SK-N-SH (cell line): Measurements from ENCODE around the gene SMIM36. TPM values are rescaled to one million over a fixed set of nuclear protein-coding genes. Genes with fewer than 3 reads are reported as not detected.
A peak's percentile ranks its signal among the peaks of the same experiment; 100 is the strongest.

Source experiments
- CTCF ChIA-PET: fragments of 300-600, 350-600 bp; formaldehyde crosslinking; extraction: SDS; loops from one replicate; lab custom pipeline; 2021; lab: Yijun Ruan, JAX
- POLR2A ChIA-PET: fragments of 350-600 bp; sonication (Branson Sonifier 250); formaldehyde crosslinking; extraction: SDS; loops from one replicate; lab custom pipeline; 2020; ENCODE audit warnings: antibody characterized with exemption, inconsistent platforms; lab: Yijun Ruan, JAX
- DNase-seq: peaks from one replicate; pipeline ENCODE4 v3.0.0; 2012
- H2AFZ ChIP-seq: fragments of 200-600 bp; sonication (generic); 2 replicates; pipeline ENCODE4 v1.8.1; 2016; ENCODE audit warnings: antibody characterized with exemption, mild to moderate bottlenecking, low read depth
- H3F3A ChIP-seq: fragments of 200-600 bp; sonication (generic); replicated peaks from 2 replicates; pipeline ENCODE3; 2016; ENCODE audit warnings: antibody characterized with exemption, mild to moderate bottlenecking; ENCODE audit not compliant: insufficient read depth
- H3K27ac ChIP-seq, 2 experiments: fragments of 200-500 bp in 1 of 2; fragments of 200-600 bp in 1 of 2; sonication (Bioruptor generic) in 1 of 2; sonication (generic), shearing (Covaris generic) in 1 of 2; 2 replicates each; pipeline versions ENCODE4 v1.5.1 to v1.6.1; 2014 to 2016; ENCODE audit warnings: low read depth in 2 of 2, inconsistent platforms in 1 of 2, low read length in 1 of 2, mild to moderate bottlenecking in 1 of 2, mixed read lengths in 1 of 2
- H3K27me3 ChIP-seq: fragments of 200-600 bp; sonication (generic), shearing (Covaris generic); 2 replicates; pipeline ENCODE4 v1.6.1; 2016; ENCODE audit warnings: mixed run types; ENCODE audit not compliant: insufficient read depth
- H3K36me3 ChIP-seq, 2 experiments: fragments of 200-500 bp in 1 of 2; fragments of 200-600 bp in 1 of 2; sonication (Bioruptor generic) in 1 of 2; sonication (generic) in 1 of 2; replicated peaks in 1 of 2; 2 replicates each; pipeline versions ENCODE3 to v1.5.1; 2014 to 2016; ENCODE audit warnings: low read length in 1 of 2, mild to moderate bottlenecking in 1 of 2; ENCODE audit not compliant: insufficient read depth in 2 of 2, control insufficient read depth in 1 of 2
- H3K4me1 ChIP-seq, 2 experiments: fragments of 200-500 bp in 1 of 2; fragments of 200-600 bp in 1 of 2; sonication (Bioruptor generic) in 1 of 2; sonication (generic), shearing (Covaris generic) in 1 of 2; 2 replicates each; pipeline versions ENCODE4 v1.5.1 to v1.6.1; 2014 to 2016; ENCODE audit warnings: low read depth in 1 of 2, low read length in 1 of 2, mixed run types in 1 of 2; ENCODE audit not compliant: insufficient read depth in 2 of 2, control insufficient read depth in 1 of 2
- H3K4me2 ChIP-seq: fragments of 200-600 bp; sonication (generic), shearing (Covaris generic); 2 replicates; pipeline ENCODE4 v1.6.1; 2017; ENCODE audit warnings: mixed run types
- H3K4me3 ChIP-seq, 2 experiments: fragments of 200-500 bp in 1 of 2; fragments of 200-600 bp in 1 of 2; sonication (Bioruptor generic) in 1 of 2; sonication (generic), shearing (Covaris generic) in 1 of 2; 2 replicates each; pipeline versions ENCODE4 v1.5.1 to v1.8.1; 2014 to 2016; ENCODE audit warnings: low read depth in 2 of 2, inconsistent platforms in 1 of 2, low read length in 1 of 2, mild to moderate bottlenecking in 1 of 2, mixed read lengths in 1 of 2, moderate library complexity in 1 of 2
- H3K79me2 ChIP-seq: fragments of 200-600 bp; sonication (generic); 2 replicates; pipeline ENCODE4 v1.8.1; 2017; ENCODE audit warnings: mild to moderate bottlenecking; ENCODE audit not compliant: insufficient read depth
- H3K9ac ChIP-seq: fragments of 200-600 bp; sonication (generic); 2 replicates; pipeline ENCODE4 v1.6.1; 2017; ENCODE audit warnings: mixed run types
- H3K9me2 ChIP-seq: fragments of 200-600 bp; sonication (generic); 2 replicates; pipeline ENCODE4 v1.6.1; 2017; ENCODE audit warnings: mixed run types
- H3K9me3 ChIP-seq: fragments of 200-600 bp; sonication (generic); 2 replicates; pipeline ENCODE4 v1.6.1; 2017; ENCODE audit warnings: mixed run types, mild to moderate bottlenecking, moderate library complexity
- H4K20me1 ChIP-seq: fragments of 200-600 bp; sonication (generic); 2 replicates; pipeline ENCODE4 v1.6.1; 2017; ENCODE audit warnings: mild to moderate bottlenecking, mixed run types; ENCODE audit not compliant: insufficient read depth
- CHD2 ChIP-seq: fragments of 150-350 bp; IDR thresholded peaks from 2 replicates; pipeline ENCODE4 v1.6.1; 2018; ENCODE audit warnings: low read length; ENCODE audit not compliant: partially characterized antibody
- ELF1 ChIP-seq: IDR thresholded peaks from 2 replicates; pipeline ENCODE4 v1.4.0; 2012
- EP300 ChIP-seq, 2 experiments: IDR thresholded peaks; 2 replicates each; pipeline versions ENCODE4 v1.4.0 to v1.6.1; 2012; ENCODE audit warnings: borderline replicate concordance in 1 of 2, low read depth in 1 of 2, low read length in 1 of 2
- EZH2phosphoT487 ChIP-seq: fragments of 200-600 bp; sonication (generic); IDR thresholded peaks from 2 replicates; pipeline ENCODE4 v1.6.1; 2017; ENCODE audit warnings: low read depth, mixed run types, mild to moderate bottlenecking, antibody characterized with exemption, moderate library complexity, borderline replicate concordance
- FOSL2 ChIP-seq: IDR thresholded peaks from 2 replicates; pipeline ENCODE4 v1.4.0; 2012; ENCODE audit warnings: low read depth, mild to moderate bottlenecking, moderate library complexity, borderline replicate concordance
- FOXJ3 ChIP-seq: sonication (generic); formaldehyde crosslinking; IDR thresholded peaks from 2 replicates; pipeline ENCODE4 v1.5.1; 2020; ENCODE audit warnings: mild to moderate bottlenecking, missing genetic modification reagents
- FOXM1 ChIP-seq: IDR thresholded peaks from 2 replicates; pipeline ENCODE4 v1.4.0; 2012; ENCODE audit warnings: low read depth, mild to moderate bottlenecking
- GABPA ChIP-seq: IDR thresholded peaks from 2 replicates; pipeline ENCODE4 v1.4.0; 2012; ENCODE audit warnings: low read depth, mild to moderate bottlenecking
- GATA2 ChIP-seq: sonication (generic); formaldehyde crosslinking; IDR thresholded peaks from 2 replicates; pipeline ENCODE4 v1.5.0; 2020; ENCODE audit warnings: mild to moderate bottlenecking, missing genetic modification reagents
- JUND ChIP-seq: IDR thresholded peaks from 2 replicates; pipeline ENCODE4 v1.4.0; 2012
- MEF2A ChIP-seq: IDR thresholded peaks from 2 replicates; pipeline ENCODE4 v1.4.0; 2012; ENCODE audit warnings: low read depth, borderline replicate concordance
- MXI1 ChIP-seq: IDR thresholded peaks from 2 replicates; pipeline ENCODE4 v1.6.1; 2012; ENCODE audit warnings: mild to moderate bottlenecking, low read depth, low read length, improper control_type of control experiment
- NFIC ChIP-seq: IDR thresholded peaks from 2 replicates; pipeline ENCODE4 v1.4.0; 2012; ENCODE audit warnings: borderline replicate concordance
- RAD21 ChIP-seq: IDR thresholded peaks from 2 replicates; pipeline ENCODE4 v1.6.1; 2012; ENCODE audit warnings: mild to moderate bottlenecking, low read length
- RCOR1 ChIP-seq: fragments of 150-350 bp; IDR thresholded peaks from 2 replicates; pipeline ENCODE4 v1.6.1; 2017; ENCODE audit warnings: antibody characterized with exemption, low read length
- RFX5 ChIP-seq: IDR thresholded peaks from 2 replicates; pipeline ENCODE4 v1.6.1; 2012; ENCODE audit warnings: mild to moderate bottlenecking, improper control_type of control experiment, low read length
- TCF12 ChIP-seq: IDR thresholded peaks from 2 replicates; pipeline ENCODE4 v1.4.0; 2012
- USF1 ChIP-seq: IDR thresholded peaks from 2 replicates; pipeline ENCODE4 v1.4.0; 2012; ENCODE audit warnings: low read depth, borderline replicate concordance
- WGBS: methylation state at CpG from one replicate; pipeline ENCODE4 v1.1.6; 2017; ENCODE audit warnings: low lambda C conversion rate; 5-methylcytosine and 5-hydroxymethylcytosine counted together
- polyA plus RNA-seq, 3 experiments: library from polyadenylated mRNA; depleted of rRNA; stranded (reverse); fragments of >200 nt; gene quantifications; 2 replicates each; pipeline ENCODE4 v1.2.3, GENCODE V29; 2012

SMIM36 gene
- polyA plus RNA-seq, 1 of the 3 experiments (the other 2 are of a cell fraction) = not detected

- Histone ChIP-seq H3K4me1 (peaks cover 3 to 46% of the 10 kb centered on the region in 2 experiments; a peak in 2 of 4 replicates), H3K4me2 (no peak overlapping the region), H3K4me3 (no peak overlapping the region), H3K79me2 (no peaks in the 10 kb centered on the region), H3K36me3 (no peaks in the 10 kb centered on the region), H3K9me2 (no peaks in the 10 kb centered on the region), H4K20me1 (no peaks in the 10 kb centered on the region), H2AFZ (no peak overlapping the region), H3K27me3 (no peaks in the 10 kb centered on the region), H3K9ac (no peak overlapping the region), H3K27ac (peak overlapping the region in 1 of 2 experiments; percentile 94; a peak in 2 of 4 replicates), H3K9me3 (no peaks in the 10 kb centered on the region), H3F3A (no peaks in the 10 kb centered on the region)
- WGBS = 69% methylated on average over 2 of the region's 2 CpGs
- ChIA-PET CTCF (interaction anchor here (0.9 to 3.5 kb wide), 8 partner anchors 12 to 329 kb away, joined by 3 to 12 read pairs (median 3); partner anchors contain the start of gene MMD), POLR2A (interaction anchor here (1.9 kb wide), 1 partner anchor 20 kb away, joined by 8 read pairs; the partner anchor contains the start of gene MMD)
- no peak for TF ChIP-seq EP300 (IDR thresholded peaks at IDR 0.05; ENCODE audit: borderline replicate concordance in 1 of 2, low read depth in 1 of 2, low read length in 1 of 2)
- TF ChIP-seq GABPA = no peak
- TF ChIP-seq MEF2A = no peak
- no peak for TF ChIP-seq FOSL2
- TF ChIP-seq ELF1 = no peak
- no peak for TF ChIP-seq FOXM1
- TF ChIP-seq EZH2phosphoT487 = no peak
- no peak for TF ChIP-seq USF1
- TF ChIP-seq RCOR1 = no peak
- DNase-seq = no peak
Observed at GRCh38 chr17:55441544-55441943, 69.7 kb downstream of the SMIM36 start.

DNA sequence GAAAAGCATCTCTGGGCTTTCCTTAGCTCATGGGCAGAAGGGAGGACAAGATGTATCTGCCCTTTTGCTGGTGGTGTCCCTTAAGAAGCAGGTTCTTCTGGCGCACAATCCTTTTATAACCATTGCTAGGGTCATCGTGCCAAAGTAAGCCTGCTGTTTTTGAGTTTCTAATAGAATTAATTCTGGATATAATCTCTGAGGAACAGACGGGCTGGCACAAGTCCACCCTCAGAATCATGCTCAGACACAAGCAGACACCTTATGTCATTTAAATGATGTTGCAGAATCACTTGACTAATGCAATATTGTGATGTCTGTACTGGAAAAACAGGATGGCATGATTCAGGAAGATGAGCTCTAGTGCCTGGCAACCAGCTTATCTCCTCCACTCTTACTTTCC lies 70.9 kb downstream of the SMIM36 start:
- no peak overlapping the region for H3K4me3 ChIP-seq
- no peak overlapping the region for H3K4me2 ChIP-seq
- 36% methylated on average over 3 of the region's 3 CpGs for WGBS
- CTCF ChIA-PET = interaction anchor here (1.1 to 3.5 kb wide), 6 partner anchors 19 to 447 kb away, joined by 3 to 12 read pairs (median 6); partner anchors contain the start of gene MMD
- TF ChIP-seq RFX5 (0 out of 2 replicates have a peak, but pooled peaks have one; percentile 25), FOXJ3 (CRISPR knock-in tag) (peak; percentile 85; the same call in 1 of the 2 replicates), MXI1 (peak; percentile 52; the same call in 1 of the 2 replicates), RAD21 (peak; percentile 29; the same call in 1 of the 2 replicates), JUND (no peak), MEF2A (no peak), NFIC (no peak), ELF1 (no peak), RCOR1 (peak; percentile 95), GATA2 (CRISPR knock-in tag) (peak; percentile 83), TCF12 (peak; percentile 22; the same call in 1 of the 2 replicates), CHD2 (peak; percentile 83), EP300 (IDR thresholded peaks at IDR 0.05; ENCODE audit: borderline replicate concordance in 1 of 2, low read depth in 1 of 2, low read length in 1 of 2) (peak in 1 of 2 experiments; percentile 90; a peak in 2 of 4 replicates)
- no peaks in the 10 kb centered on the region for H3K27me3 ChIP-seq
- no peaks in the 10 kb centered on the region for H3K9me2 ChIP-seq
- H3K4me1 ChIP-seq = peaks cover 3 to 46% of the 10 kb centered on the region in 2 experiments; a peak in 3 of 4 replicates
- no peaks in the 10 kb centered on the region for H3K9me3 ChIP-seq
- POLR2A ChIA-PET = interaction anchor here (1.0 to 1.9 kb wide), 2 partner anchors 10 to 19 kb away, joined by 4 to 8 read pairs; partner anchors contain the start of gene MMD
- peak; percentile 65 for DNase-seq
- no peaks in the 10 kb centered on the region for H3K79me2 ChIP-seq
- no peaks in the 10 kb centered on the region for H3K36me3 ChIP-seq
- H4K20me1 ChIP-seq = no peaks in the 10 kb centered on the region
- no peak overlapping the region for H3K9ac ChIP-seq
- peak overlapping the region in 1 of 2 experiments; percentile 94; a peak in 2 of 4 replicates for H3K27ac ChIP-seq
- H3F3A ChIP-seq = no peaks in the 10 kb centered on the region
- H2AFZ ChIP-seq = no peak overlapping the region
